Measurements from ENCODE around the gene HBE1.

- no peak for TF ChIP-seq CTCF (IDR thresholded peaks at IDR 0.05)
- TF ChIP-seq POLR2A (IDR thresholded peaks at IDR 0.05), result no peak
These were observed 24.6 kb downstream of the HBE1 start for GRCh38 chr11:5245155-5245554.

Data from Peyer's patch (tissue), 4 donors.